ENCODE results near the gene KCNC3.
A peak's percentile ranks its signal among the peaks of the same experiment; 100 is the strongest.

KCNC3 gene

GRCh38 chr19:50329146-50329925 is at the start of gene KCNC3:
Gene KCNC3 (minus strand): TSS chr19:50329377. CDS start chr19:50329082, 295 bp downstream.
- DNase-seq (ENCODE audit: low read depth, low spot score) = peak; percentile 33

GRCh38 chr19:50378863-50379236 is 49.7 kb upstream of the KCNC3 start:
- no peak for DNase-seq (ENCODE audit: low read depth, low spot score)

- no peak for DNase-seq (ENCODE audit: low read depth, low spot score)
Observed at GRCh38 chr19:50378169-50378862, 49.1 kb upstream of the KCNC3 start.

- no peak for DNase-seq (ENCODE audit: low read depth, low spot score)
Observed at GRCh38 chr19:50377517-50377916, 48.3 kb upstream of the KCNC3 start.

- DNase-seq (ENCODE audit: low read depth, low spot score) = no peak
Observed at GRCh38 chr19:50377051-50377461, 47.9 kb upstream of the KCNC3 start.

GRCh38 chr19:50376166-50377050 is 47.2 kb upstream of the KCNC3 start, which contains the start of gene NR1H2:
Gene NR1H2 (plus strand): TSS chr19:50376457. CDS start chr19:50377606, 1,149 bp downstream.
- DNase-seq (ENCODE audit: low read depth, low spot score) = peak; percentile 87

- DNase-seq (ENCODE audit: low read depth, low spot score) = no peak
Observed at GRCh38 chr19:50371914-50372475, 42.8 kb upstream of the KCNC3 start.

- peak; percentile 59 for DNase-seq (ENCODE audit: low read depth, low spot score)
Observed at GRCh38 chr19:50368649-50369570, 39.7 kb upstream of the KCNC3 start.

- no peak for DNase-seq (ENCODE audit: low read depth, low spot score)
Observed at GRCh38 chr19:50365434-50366306, 36.5 kb upstream of the KCNC3 start, which contains the start of gene NAPSA. Gene NAPSA (minus strand): TSS chr19:50365639. CDS start chr19:50365621, 18 bp downstream.

GRCh38 chr19:50362656-50363424 is 33.7 kb upstream of the KCNC3 start:
- DNase-seq (ENCODE audit: low read depth, low spot score) = no peak

- DNase-seq (ENCODE audit: low read depth, low spot score) = no peak
Observed at GRCh38 chr19:50362030-50362412, 32.8 kb upstream of the KCNC3 start.

GRCh38 chr19:50361290-50362029 is 32.3 kb upstream of the KCNC3 start:
- no peak for DNase-seq (ENCODE audit: low read depth, low spot score)

GRCh38 chr19:50359328-50359818 is 30.2 kb upstream of the KCNC3 start:
- DNase-seq (ENCODE audit: low read depth, low spot score) = no peak

GRCh38 chr19:50358483-50359327 is 29.5 kb upstream of the KCNC3 start:
- no peak for DNase-seq (ENCODE audit: low read depth, low spot score)

- DNase-seq (ENCODE audit: low read depth, low spot score) = no peak
Observed at GRCh38 chr19:50357178-50358100, 28.3 kb upstream of the KCNC3 start.

GRCh38 chr19:50356691-50357177 is 27.6 kb upstream of the KCNC3 start:
- no peak for DNase-seq (ENCODE audit: low read depth, low spot score)
